Renal pelvis (tissue), 4 donors: ENCODE measurements around the gene ACTR1A. TPM values are rescaled to one million over a fixed set of nuclear protein-coding genes. Genes with fewer than 3 reads are reported as not detected.
"Not testable (repeated sequence)": the region's sequence is repeated elsewhere in the genome, so short reads cannot be mapped to it uniquely, and the experiment has no call there.

Source experiments
- DNase-seq: peaks from one replicate; pipeline ENCODE4 v3.0.0-alpha.2; 2013
- polyA plus RNA-seq, 3 donors: library from polyadenylated mRNA; unstranded; fragments of 120-200 nt; gene quantifications; one replicate each; pipeline ENCODE4 v1.2.1, GENCODE V29; 2013; ENCODE audit not compliant: insufficient read length in 3 of 3

Gene ACTR1A
- polyA plus RNA-seq, 3 donors = 78.4 to 96.4 (median 79.2) TPM

- DNase-seq = no peak
Observed at GRCh38 chr10:102460836-102461186, 41.7 kb downstream of the ACTR1A start.

DNA sequence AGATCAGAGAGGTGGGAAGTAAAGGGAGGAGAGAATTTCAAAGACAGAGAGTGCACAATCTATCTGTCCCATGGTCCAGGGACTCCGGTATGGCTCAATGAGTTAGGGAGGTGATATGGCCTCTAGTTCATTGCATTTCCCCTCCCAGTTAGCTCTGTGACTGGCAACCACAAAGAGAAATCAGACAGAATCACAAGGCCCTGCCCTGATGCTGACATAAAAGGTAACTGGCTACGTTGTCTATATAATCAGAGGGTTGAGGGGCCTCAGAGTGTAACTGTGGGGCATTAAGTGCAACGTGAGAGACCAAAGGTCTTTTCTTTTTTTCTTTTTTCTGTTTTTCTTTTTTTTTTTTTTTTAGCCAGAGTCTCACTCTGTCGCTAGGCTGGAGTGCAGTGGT, 43.9 kb downstream of the ACTR1A start:
- no peak for DNase-seq

DNA sequence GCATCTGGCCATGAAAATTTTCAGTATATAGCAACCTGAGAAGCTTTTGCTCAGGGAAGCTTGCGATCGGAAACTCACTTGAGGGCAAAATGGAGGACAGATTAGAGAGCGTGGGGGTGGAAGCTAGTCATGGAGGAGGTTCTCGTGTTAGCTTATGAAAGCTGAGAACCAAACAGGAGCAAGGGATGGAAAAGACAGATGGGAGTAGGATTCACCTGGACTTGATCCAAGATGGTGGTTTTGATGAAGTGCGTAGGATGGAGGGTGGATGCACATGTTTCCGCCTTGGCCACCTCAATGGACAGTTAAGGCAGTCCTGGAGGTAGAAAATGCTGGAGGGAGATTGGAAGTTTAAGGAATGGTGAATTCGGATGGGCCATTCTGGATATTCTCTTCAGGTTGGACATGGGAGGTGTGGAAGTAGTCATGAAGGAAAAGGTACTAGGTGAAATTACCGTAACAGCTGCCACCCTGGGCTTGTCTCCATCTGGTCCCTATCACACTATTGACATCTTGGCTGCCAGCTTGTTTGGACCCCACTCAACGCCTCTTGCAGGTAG, 44.8 kb downstream of the ACTR1A start:
- DNase-seq = no peak

DNA sequence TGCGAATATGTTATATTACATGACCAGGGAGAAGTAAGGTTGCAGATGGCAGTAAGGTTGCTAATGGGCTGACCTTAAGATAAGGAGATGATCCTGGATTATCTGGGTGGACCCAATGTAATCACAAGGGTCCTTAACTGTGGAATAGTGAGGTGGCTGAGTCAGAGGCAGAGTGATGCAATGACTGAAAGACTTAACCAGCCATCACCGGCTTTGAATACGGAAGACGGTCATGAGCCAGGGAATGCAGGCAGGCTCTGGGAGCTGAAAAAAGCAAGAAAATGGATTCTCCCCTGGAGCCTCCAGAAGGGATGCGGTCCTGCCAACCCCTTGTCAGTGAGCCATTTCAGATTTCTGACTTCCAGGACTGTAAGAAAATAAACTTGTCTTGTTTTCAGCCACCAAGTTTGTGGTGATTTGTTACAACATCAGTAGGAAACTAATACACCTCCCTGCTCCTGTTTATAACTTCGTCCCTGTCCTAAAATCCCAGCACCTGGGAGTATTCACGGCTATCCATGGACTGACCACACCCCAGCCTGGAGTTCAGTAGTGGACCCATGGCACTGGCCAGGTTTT, 46.5 kb downstream of the ACTR1A start:
- no peak for DNase-seq

GRCh38 chr10:102454662-102455487, 47.6 kb downstream of the ACTR1A start:
- not testable (repeated sequence) for DNase-seq

- no peak for DNase-seq
Observed at GRCh38 chr10:102453502-102453901, 49.0 kb downstream of the ACTR1A start.

GRCh38 chr10:102452672-102453340, 49.7 kb downstream of the ACTR1A start:
- DNase-seq = no peak

DNA sequence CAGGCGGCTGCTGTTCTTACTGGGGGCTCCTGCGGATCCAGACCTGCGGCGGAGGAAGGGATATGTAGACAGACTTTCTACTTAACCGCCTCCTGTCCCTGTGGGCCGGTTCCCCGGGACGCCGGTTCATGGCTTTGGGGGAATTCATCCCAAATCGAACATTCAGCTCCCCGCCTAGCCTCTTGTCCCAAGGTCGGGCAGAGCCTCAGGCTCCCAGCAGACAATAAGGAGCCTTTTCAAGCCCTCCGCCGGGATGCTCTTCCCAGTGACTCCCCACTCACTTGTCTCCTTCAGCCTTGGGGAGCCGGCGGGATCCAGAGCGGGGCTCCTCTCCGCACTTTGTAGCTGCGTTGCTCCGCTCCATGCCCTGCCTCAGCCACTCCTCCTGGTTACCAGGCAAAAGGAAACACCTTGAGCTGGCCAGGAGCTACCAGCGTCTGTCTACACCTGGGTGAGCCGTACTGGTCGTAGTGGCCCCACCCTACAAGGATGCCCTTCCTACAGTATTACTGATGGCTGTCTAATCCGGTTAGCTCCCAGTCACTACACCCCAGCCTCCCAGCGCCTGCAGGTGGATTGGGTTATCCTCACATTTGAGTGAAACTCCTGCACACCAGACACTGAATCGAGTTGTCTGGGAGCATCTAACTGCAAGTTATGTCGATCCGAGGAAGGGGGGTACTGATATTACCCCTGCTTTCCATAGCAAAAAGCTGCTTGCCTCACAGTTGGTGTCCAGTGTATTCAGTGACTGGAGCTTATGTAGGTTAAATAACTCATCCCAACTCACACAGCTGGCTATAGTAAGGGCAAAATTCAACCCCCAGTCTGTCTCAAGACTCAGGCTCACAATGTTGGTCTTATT, 51.2 kb downstream of the ACTR1A start, which contains the start of gene C10orf95:
Gene C10orf95 (minus strand): TSS at position 439 of the 865 bp plus-strand sequence. CDS start 450 bp downstream, outside the sequence.
- DNase-seq = no peak

- DNase-seq = peak; percentile 85
Observed at GRCh38 chr10:102450374-102451104, 52.0 kb downstream of the ACTR1A start.

GRCh38 chr10:102450124-102450373, 52.5 kb downstream of the ACTR1A start:
- DNase-seq = no peak

DNA sequence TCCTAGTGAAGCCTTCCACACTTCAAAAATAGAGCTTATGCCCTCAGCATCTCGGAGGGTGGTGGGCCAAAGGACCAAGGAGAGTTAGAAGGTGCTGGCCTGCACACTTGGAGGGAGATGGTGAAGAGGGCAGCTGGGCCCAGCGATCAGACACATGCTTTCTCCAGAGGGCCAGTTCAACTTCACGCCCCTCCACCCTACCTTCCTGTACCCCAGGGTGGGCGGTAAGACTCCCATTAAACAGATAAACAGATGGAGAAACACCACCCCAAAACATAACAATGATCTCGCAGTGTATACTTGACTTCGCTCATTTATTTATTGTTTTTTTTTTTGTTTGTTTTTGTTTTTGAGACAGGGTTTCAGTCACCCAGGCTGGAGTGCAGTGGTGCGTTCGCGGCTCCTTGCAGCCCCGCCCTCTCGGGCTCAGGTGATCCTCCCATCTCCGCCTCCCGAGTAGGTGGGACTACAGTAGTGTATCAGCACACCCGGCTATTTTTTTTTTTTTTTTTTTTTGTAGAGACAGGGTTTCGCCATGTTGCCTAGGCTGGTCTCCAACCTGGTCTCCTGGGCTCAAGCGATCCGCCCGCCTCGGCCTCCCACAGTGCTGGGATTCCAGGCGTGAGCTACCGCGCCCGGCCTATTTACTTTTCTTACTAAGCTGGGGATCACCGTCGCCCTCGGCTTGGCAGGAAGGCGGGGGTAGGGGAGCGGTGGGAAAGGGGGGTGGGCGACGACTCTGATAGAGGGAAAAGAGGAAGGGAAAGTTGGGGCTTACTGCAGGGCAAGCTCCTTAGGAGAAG, 53.0 kb downstream of the ACTR1A start:
- peak; percentile 73 for DNase-seq

GRCh38 chr10:102444851-102445250, 57.7 kb downstream of the ACTR1A start:
- no peak for DNase-seq

- no peak for DNase-seq
Observed at GRCh38 chr10:102438374-102438773, 64.1 kb downstream of the ACTR1A start.

DNA sequence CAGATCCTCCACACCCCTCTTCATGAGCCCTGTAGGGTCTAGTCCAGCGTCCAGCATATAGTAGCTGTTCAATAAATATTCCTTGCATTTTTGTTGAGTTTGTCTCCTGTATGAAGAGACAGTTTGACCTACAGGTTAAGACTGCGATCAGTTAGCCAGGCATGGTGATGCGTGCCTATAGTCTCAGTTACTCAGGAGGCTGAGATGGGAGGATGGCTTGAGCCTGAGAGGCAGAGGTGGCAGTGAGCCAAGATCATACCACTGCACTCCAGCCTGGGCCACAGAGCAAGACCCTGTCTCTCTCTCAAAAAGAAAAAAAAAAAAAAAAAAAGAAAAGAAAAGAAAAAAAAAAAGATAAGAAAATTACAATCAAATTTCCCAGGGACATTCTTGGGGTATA, 65.0 kb downstream of the ACTR1A start:
- no peak for DNase-seq

- no peak for DNase-seq
Observed at GRCh38 chr10:102436312-102436711, 66.2 kb downstream of the ACTR1A start.

GRCh38 chr10:102435529-102436233, 66.8 kb downstream of the ACTR1A start:
- DNase-seq = no peak

DNA sequence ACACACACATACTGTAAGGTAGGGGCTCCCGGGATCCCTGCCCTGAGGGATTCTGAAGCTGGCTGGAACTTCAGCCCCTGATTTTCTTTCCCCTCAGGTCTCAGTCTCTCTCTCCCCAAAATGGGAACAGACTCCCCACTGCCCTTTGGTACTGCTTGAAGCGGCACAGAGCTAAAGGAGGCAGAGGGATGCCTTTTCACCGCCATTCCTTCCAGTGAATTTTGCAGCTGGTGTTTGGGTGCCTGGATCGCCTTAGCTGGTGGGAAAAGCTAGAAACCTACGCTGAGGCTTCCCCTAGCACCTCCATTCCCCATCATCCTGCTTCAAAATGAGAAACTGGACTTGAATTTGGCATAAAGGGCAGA, 67.4 kb downstream of the ACTR1A start:
- no peak for DNase-seq

GRCh38 chr10:102434394-102435132, 67.9 kb downstream of the ACTR1A start:
- no peak for DNase-seq

DNA sequence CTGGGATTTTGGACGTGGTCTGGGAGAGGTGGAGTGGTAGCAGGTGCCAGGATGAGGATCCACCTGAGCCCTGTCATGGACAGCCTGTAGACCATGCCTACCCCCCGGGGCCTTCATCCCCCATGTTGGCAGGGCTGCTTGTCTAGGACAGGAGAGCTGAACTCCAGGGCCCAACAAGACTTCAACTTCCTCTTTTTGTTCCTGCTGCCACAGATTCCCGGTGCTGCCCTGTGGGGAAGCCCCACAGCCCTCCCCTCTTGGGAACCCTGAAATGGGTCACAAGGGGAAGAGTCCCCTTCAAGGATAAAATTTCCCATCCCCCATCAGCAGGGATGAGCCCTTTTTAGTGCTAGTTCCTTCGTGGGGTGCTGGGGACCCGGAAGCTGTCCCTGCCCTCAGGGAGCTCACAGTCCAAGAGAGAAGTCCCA, 68.9 kb downstream of the ACTR1A start:
- DNase-seq = no peak
